Loucy (cell line): Measurements from ENCODE around the gene NR0B1.

Source experiments
- H2AFZ ChIP-seq: fragments of 200-600 bp; sonication (generic); 2 replicates; pipeline ENCODE4 v1.6.0; 2016; ENCODE audit warnings: antibody characterized with exemption, mild to moderate bottlenecking, low read length, moderate library complexity
- H3F3A ChIP-seq: fragments of 200-600 bp; 2 replicates; pipeline ENCODE4 v1.6.0; 2016; ENCODE audit warnings: antibody characterized with exemption, low read depth, mild to moderate bottlenecking
- H3K27me3 ChIP-seq: fragments of 200-600 bp; sonication (generic); 2 replicates; pipeline ENCODE4 v1.6.1; 2014; ENCODE audit warnings: low read length, mild to moderate bottlenecking; ENCODE audit not compliant: insufficient read depth, poor library complexity, severe bottlenecking
- H3K36me3 ChIP-seq: fragments of 200-600 bp; sonication (generic); 2 replicates; pipeline ENCODE4 v1.6.1; 2016; ENCODE audit warnings: low read length; ENCODE audit not compliant: insufficient read depth
- H3K4me1 ChIP-seq: fragments of 200-600 bp; sonication (generic); 2 replicates; pipeline ENCODE4 v1.5.1; 2014; ENCODE audit warnings: low read length, mild to moderate bottlenecking; ENCODE audit not compliant: insufficient read depth, poor library complexity, severe bottlenecking
- H3K4me2 ChIP-seq: fragments of 200-600 bp; sonication (generic); 2 replicates; pipeline ENCODE4 v1.6.0; 2014; ENCODE audit warnings: antibody characterized with exemption, low read length, low read depth, mild to moderate bottlenecking; ENCODE audit not compliant: poor library complexity, severe bottlenecking
- H3K4me3 ChIP-seq: fragments of 200-600 bp; sonication (generic); 2 replicates; pipeline ENCODE4 v1.5.1; 2014; ENCODE audit warnings: low read length, mild to moderate bottlenecking, mixed read lengths; ENCODE audit not compliant: poor library complexity, severe bottlenecking
- H3K79me2 ChIP-seq: fragments of 200-600 bp; sonication (generic); 2 replicates; pipeline ENCODE4 v1.6.1; 2014; ENCODE audit warnings: low read length; ENCODE audit not compliant: insufficient read depth
- H3K9ac ChIP-seq: fragments of 200-600 bp; sonication (generic); 2 replicates; pipeline ENCODE4 v1.6.0; 2014; ENCODE audit warnings: mild to moderate bottlenecking, low read depth, low read length, moderate library complexity; ENCODE audit not compliant: poor library complexity, severe bottlenecking
- H3K9me2 ChIP-seq: fragments of 200-600 bp; sonication (generic); replicated peaks from 2 replicates; pipeline ENCODE4 v1.6.1; 2016; ENCODE audit warnings: low read depth, low read length, mixed read lengths
- H3K9me3 ChIP-seq: fragments of 200-600 bp; sonication (generic); 2 replicates; pipeline ENCODE4 v1.6.1; 2014; ENCODE audit warnings: mild to moderate bottlenecking, antibody characterized with exemption, low read length, low read depth; ENCODE audit not compliant: insufficient read depth
- H4K20me1 ChIP-seq: fragments of 200-600 bp; sonication (generic); 2 replicates; pipeline ENCODE4 v1.6.0; 2014; ENCODE audit warnings: antibody characterized with exemption, low read length, mild to moderate bottlenecking; ENCODE audit not compliant: insufficient read depth, poor library complexity, severe bottlenecking
- EZH2phosphoT487 ChIP-seq: fragments of 200-600 bp; IDR thresholded peaks from 2 replicates; pipeline ENCODE4 v1.6.1; 2018; ENCODE audit warnings: antibody characterized with exemption, mild to moderate bottlenecking, moderate library complexity, borderline replicate concordance
- TF ChIP-seq, protein P1 (sequence below): fragments of 200-600 bp; sonication (generic); conservative IDR thresholded peaks from 2 replicates; pipeline ENCODE4 v1.5.1; 2014; ENCODE audit warnings: mild to moderate bottlenecking, antibody characterized with exemption, low read length

Gene NR0B1

DNA sequence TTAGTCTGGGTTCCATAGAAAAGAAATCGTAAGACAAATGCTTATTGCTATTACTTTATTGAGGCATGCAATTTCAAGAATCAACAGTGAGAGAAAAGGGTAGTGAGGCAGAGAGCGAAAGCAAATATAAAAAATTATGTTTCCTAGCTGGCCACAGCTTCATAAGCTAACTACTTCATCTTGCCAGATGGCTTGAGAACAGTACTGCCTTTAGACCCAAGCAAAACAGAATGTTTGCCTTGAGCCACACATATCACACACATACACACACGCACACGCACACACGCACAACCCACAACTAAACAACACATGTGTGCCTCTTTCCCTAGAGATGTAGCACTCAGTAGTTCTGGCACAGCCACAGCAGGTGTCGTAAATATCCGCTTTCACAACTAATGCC, 31.6 kb upstream of the NR0B1 start:
- no peaks in the 10 kb centered on the region for H4K20me1 ChIP-seq
- no peaks in the 10 kb centered on the region for H3K4me1 ChIP-seq
- H3K9me2 ChIP-seq, result no peaks in the 10 kb centered on the region
- no peak overlapping the region for H2AFZ ChIP-seq
- H3K36me3 ChIP-seq, result no peaks in the 10 kb centered on the region
- TF ChIP-seq, protein P1, sequence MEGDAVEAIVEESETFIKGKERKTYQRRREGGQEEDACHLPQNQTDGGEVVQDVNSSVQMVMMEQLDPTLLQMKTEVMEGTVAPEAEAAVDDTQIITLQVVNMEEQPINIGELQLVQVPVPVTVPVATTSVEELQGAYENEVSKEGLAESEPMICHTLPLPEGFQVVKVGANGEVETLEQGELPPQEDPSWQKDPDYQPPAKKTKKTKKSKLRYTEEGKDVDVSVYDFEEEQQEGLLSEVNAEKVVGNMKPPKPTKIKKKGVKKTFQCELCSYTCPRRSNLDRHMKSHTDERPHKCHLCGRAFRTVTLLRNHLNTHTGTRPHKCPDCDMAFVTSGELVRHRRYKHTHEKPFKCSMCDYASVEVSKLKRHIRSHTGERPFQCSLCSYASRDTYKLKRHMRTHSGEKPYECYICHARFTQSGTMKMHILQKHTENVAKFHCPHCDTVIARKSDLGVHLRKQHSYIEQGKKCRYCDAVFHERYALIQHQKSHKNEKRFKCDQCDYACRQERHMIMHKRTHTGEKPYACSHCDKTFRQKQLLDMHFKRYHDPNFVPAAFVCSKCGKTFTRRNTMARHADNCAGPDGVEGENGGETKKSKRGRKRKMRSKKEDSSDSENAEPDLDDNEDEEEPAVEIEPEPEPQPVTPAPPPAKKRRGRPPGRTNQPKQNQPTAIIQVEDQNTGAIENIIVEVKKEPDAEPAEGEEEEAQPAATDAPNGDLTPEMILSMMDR, result no peak
- no peak for TF ChIP-seq EZH2phosphoT487
- no peaks in the 10 kb centered on the region for H3F3A ChIP-seq
- H3K9ac ChIP-seq, result no peak overlapping the region
- H3K9me3 ChIP-seq, result no peaks in the 10 kb centered on the region
- no peaks in the 10 kb centered on the region for H3K27me3 ChIP-seq
- H3K4me2 ChIP-seq, result no peak overlapping the region
- no peaks in the 10 kb centered on the region for H3K79me2 ChIP-seq
- no peak overlapping the region for H3K4me3 ChIP-seq

DNA sequence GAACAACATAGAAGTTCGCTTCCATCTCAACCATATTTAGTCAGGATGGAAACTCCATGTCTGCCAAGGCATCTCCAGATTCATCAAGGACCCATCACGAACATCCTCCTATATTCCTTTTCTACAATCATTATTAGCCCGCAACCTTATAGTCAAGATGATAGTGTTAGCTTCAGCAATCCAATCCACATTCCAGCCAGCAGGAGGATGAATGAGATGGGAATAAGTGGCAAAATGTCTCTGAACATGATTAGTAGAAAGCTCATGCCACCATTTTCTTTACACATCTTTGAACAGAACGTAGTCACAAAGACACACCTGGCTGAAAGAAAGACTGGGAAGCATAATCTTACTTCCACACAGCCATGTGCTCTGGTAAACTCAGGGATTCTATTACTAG, 18.6 kb upstream of the NR0B1 start:
- Histone ChIP-seq H3K27me3 (no peaks in the 10 kb centered on the region), H3K4me1 (no peaks in the 10 kb centered on the region), H3K9ac (no peak overlapping the region), H3K4me3 (no peak overlapping the region), H3K36me3 (no peaks in the 10 kb centered on the region), H3K9me2 (no peaks in the 10 kb centered on the region), H3K9me3 (no peaks in the 10 kb centered on the region), H3K4me2 (no peak overlapping the region), H4K20me1 (no peaks in the 10 kb centered on the region), H3F3A (no peaks in the 10 kb centered on the region), H2AFZ (no peak overlapping the region), H3K79me2 (no peaks in the 10 kb centered on the region)
- TF ChIP-seq, protein P1, result no peak
- no peak for TF ChIP-seq EZH2phosphoT487

DNA sequence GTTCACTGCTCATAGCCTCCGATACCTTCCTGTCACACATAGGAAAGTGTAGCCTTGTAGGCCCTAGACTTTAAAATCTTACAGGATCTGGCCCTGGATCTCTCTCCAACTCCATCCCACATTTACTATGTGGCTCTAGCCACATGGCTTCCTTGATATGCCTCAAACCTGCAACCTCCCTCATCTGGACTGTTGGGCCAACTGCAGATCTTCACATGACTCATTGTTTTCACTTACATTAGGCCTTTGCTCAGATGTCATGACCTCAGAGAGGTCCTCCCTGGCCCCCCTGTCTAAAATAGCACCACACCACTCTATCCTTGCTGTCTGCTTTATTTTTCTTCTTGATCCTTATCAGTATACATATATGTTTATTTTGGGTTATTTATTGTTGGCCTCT, 8.1 kb upstream of the NR0B1 start:
- H3K36me3 ChIP-seq, result no peaks in the 10 kb centered on the region
- no peaks in the 10 kb centered on the region for H3K79me2 ChIP-seq
- no peak overlapping the region for H3K4me2 ChIP-seq
- peaks cover 10% of the 10 kb centered on the region for H3K4me1 ChIP-seq
- no peaks in the 10 kb centered on the region for H3K9me2 ChIP-seq
- no peaks in the 10 kb centered on the region for H3K9me3 ChIP-seq
- H3K27me3 ChIP-seq, result no peaks in the 10 kb centered on the region
- no peak overlapping the region for H2AFZ ChIP-seq
- no peak overlapping the region for H3K9ac ChIP-seq
- no peak overlapping the region for H3K4me3 ChIP-seq
- no peaks in the 10 kb centered on the region for H3F3A ChIP-seq
- TF ChIP-seq EZH2phosphoT487, result no peak
- TF ChIP-seq, protein P1, result no peak
- no peaks in the 10 kb centered on the region for H4K20me1 ChIP-seq
